Neural cell (in vitro differentiated cells): ENCODE results near the gene SERPINB8. TPM values are rescaled to one million over a fixed set of nuclear protein-coding genes. Genes with fewer than 3 reads are reported as not detected.

Source experiments
- H2AFZ ChIP-seq: fragments of 200-600, 300-800 bp; sonication (generic), shearing (Covaris generic); 2 replicates; pipeline ENCODE4 v1.6.0; 2014; ENCODE audit warnings: low read depth, mild to moderate bottlenecking, antibody characterized with exemption, low read length, moderate library complexity
- H3F3A ChIP-seq: fragments of 200-600 bp; shearing (Covaris generic); 2 replicates; pipeline ENCODE4 v1.6.1; 2016; ENCODE audit warnings: mild to moderate bottlenecking, moderate library complexity, mixed read lengths, antibody characterized with exemption, low read length; ENCODE audit not compliant: insufficient read depth, poor library complexity, severe bottlenecking
- H3K27ac ChIP-seq: fragments of 200-600, 300-800 bp; sonication (generic), shearing (Covaris generic); 2 replicates; pipeline ENCODE4 v1.5.1; 2014; ENCODE audit warnings: mild to moderate bottlenecking, low read length, moderate library complexity
- H3K27me3 ChIP-seq: fragments of 300-800, 200-600 bp; sonication (generic), shearing (Covaris generic); 2 replicates; pipeline ENCODE4 v1.6.0; 2014; ENCODE audit warnings: mild to moderate bottlenecking, low read depth, low read length, moderate library complexity; ENCODE audit not compliant: insufficient read depth
- H3K36me3 ChIP-seq: fragments of 300-800, 200-600 bp; sonication (generic), shearing (Covaris generic); 2 replicates; pipeline ENCODE4 v1.5.1; 2014; ENCODE audit warnings: mild to moderate bottlenecking, antibody characterized with exemption, low read length, moderate library complexity; ENCODE audit not compliant: insufficient read depth
- H3K4me2 ChIP-seq: fragments of 300-800, 200-600 bp; sonication (generic), shearing (Covaris generic); 2 replicates; pipeline ENCODE4 v1.6.0; 2014; ENCODE audit warnings: mild to moderate bottlenecking, low read length
- H3K4me3 ChIP-seq: fragments of 300-800, 200-600 bp; sonication (generic), shearing (Covaris generic); 2 replicates; pipeline ENCODE4 v1.5.1; 2014; ENCODE audit warnings: mild to moderate bottlenecking, low read length, moderate library complexity
- H3K79me2 ChIP-seq: fragments of 200-600 bp; shearing (Covaris generic); replicated peaks from 2 replicates; pipeline ENCODE4 v1.6.0; 2014; ENCODE audit warnings: mild to moderate bottlenecking, low read length, moderate library complexity; ENCODE audit not compliant: insufficient read depth
- H3K9ac ChIP-seq: fragments of 300-800, 200-600 bp; sonication (generic), shearing (Covaris generic); 2 replicates; pipeline ENCODE4 v1.6.1; 2016; ENCODE audit warnings: mild to moderate bottlenecking, low read length, mixed read lengths
- H3K9me2 ChIP-seq: fragments of 200-600 bp; shearing (Covaris generic); 2 replicates; pipeline ENCODE4 v1.6.1; 2016; ENCODE audit warnings: mild to moderate bottlenecking, low read length, mixed read lengths; ENCODE audit not compliant: insufficient read depth
- H3K9me3 ChIP-seq: fragments of 200-600, 300-800 bp; sonication (generic), shearing (Covaris generic); 2 replicates; pipeline ENCODE4 v1.6.1; 2016; ENCODE audit warnings: mild to moderate bottlenecking, mixed run types, low read length, moderate library complexity, mixed read lengths
- H4K20me1 ChIP-seq: fragments of 200-600 bp; shearing (Covaris generic); 2 replicates; pipeline ENCODE4 v1.6.1; 2016; ENCODE audit warnings: mild to moderate bottlenecking, mixed run types; ENCODE audit not compliant: insufficient read depth
- CTCF ChIP-seq: fragments of 450-650 bp; IDR thresholded peaks from 2 replicates; pipeline ENCODE4 v1.5.1; 2014; ENCODE audit warnings: antibody characterized with exemption, mild to moderate bottlenecking, moderate library complexity; ENCODE audit not compliant: poor library complexity, severe bottlenecking
- EP300 ChIP-seq: fragments of 450-650 bp; conservative IDR thresholded peaks from 2 replicates; pipeline ENCODE4 v1.6.1; 2014; ENCODE audit warnings: antibody characterized with exemption, mild to moderate bottlenecking, moderate library complexity; ENCODE audit not compliant: poor library complexity, severe bottlenecking
- EZH2 ChIP-seq: fragments of 200-600, 300-800 bp; shearing (Covaris generic), sonication (generic); IDR thresholded peaks from 2 replicates; pipeline ENCODE4 v1.6.1; 2014; ENCODE audit warnings: antibody characterized with exemption, low read length, borderline replicate concordance, mild to moderate bottlenecking; ENCODE audit not compliant: insufficient read depth, poor library complexity, severe bottlenecking
- MXI1 ChIP-seq: fragments of 450-650 bp; conservative IDR thresholded peaks from 2 replicates; pipeline ENCODE4 v1.6.1; 2014; ENCODE audit warnings: antibody characterized with exemption, mild to moderate bottlenecking; ENCODE audit not compliant: poor library complexity, severe bottlenecking
- POLR2AphosphoS5 ChIP-seq: IDR thresholded peaks from 2 replicates; pipeline ENCODE4 v1.6.1; 2012
- RAD21 ChIP-seq: fragments of 450-650 bp; conservative IDR thresholded peaks from 2 replicates; pipeline ENCODE4 v1.6.1; 2014; ENCODE audit warnings: antibody characterized with exemption, mild to moderate bottlenecking, moderate library complexity
- REST ChIP-seq: IDR thresholded peaks from 2 replicates; pipeline ENCODE4 v1.6.1; 2012; ENCODE audit warnings: borderline replicate concordance
- SMC3 ChIP-seq: fragments of 450-650 bp; conservative IDR thresholded peaks from 2 replicates; pipeline ENCODE4 v1.6.1; 2014; ENCODE audit warnings: antibody characterized with exemption, mild to moderate bottlenecking, moderate library complexity; ENCODE audit not compliant: poor library complexity
- TAF1 ChIP-seq: IDR thresholded peaks from 2 replicates; pipeline ENCODE4 v1.6.1; 2012; ENCODE audit warnings: low read depth
- polyA plus RNA-seq: library from polyadenylated mRNA; depleted of rRNA; stranded (reverse); fragments of >200 nt; gene quantifications from 2 replicates; pipeline ENCODE4 v1.2.3, GENCODE V29; 2014

Gene SERPINB8
- polyA plus RNA-seq, 1 donor from 2014 or later: 2.0 TPM

GRCh38 chr18:64027931-64028695 lies 58.2 kb downstream of the SERPINB8 start:
- Histone ChIP-seq H3K9me2 (no peaks in the 10 kb centered on the region), H3K9ac (no peak overlapping the region), H3F3A (no peaks in the 10 kb centered on the region), H3K9me3 (no peaks in the 10 kb centered on the region), H3K27ac (no peak overlapping the region), H4K20me1 (no peaks in the 10 kb centered on the region), H3K4me2 (no peak overlapping the region), H3K4me3 (no peak overlapping the region), H2AFZ (no peak overlapping the region), H3K27me3 (no peaks in the 10 kb centered on the region), H3K36me3 (no peaks in the 10 kb centered on the region), H3K79me2 (no peaks in the 10 kb centered on the region)
- TF ChIP-seq MXI1: no peak
- TF ChIP-seq EZH2: no peak
- TF ChIP-seq REST: no peak
- TF ChIP-seq RAD21: no peak
- no peak for TF ChIP-seq SMC3
- TF ChIP-seq TAF1: no peak
- no peak for TF ChIP-seq EP300
- no peak for TF ChIP-seq CTCF
- TF ChIP-seq POLR2AphosphoS5: no peak

DNA sequence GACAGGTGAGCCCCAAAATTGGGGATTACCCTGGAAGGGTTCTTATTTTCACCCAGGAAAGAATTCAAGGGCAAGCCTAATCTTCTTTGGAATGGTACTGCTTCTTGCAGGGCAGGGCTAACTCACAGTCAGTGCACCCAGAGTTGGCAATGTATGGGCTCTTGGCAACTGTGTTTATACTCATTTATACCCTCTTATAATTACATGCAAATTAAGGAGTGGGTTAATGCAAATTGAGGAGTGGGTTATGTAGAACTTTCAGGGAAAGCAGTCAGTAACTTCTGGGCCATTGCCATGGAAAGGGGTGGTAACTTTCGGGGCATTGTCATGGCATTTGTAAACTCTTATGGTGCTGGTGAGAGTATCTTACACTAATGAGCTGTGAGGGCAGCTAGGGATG lies 59.2 kb downstream of the SERPINB8 start:
- Histone ChIP-seq H3K9me3 (no peaks in the 10 kb centered on the region), H3K9ac (no peak overlapping the region), H3F3A (no peaks in the 10 kb centered on the region), H3K4me3 (no peak overlapping the region), H4K20me1 (no peaks in the 10 kb centered on the region), H3K79me2 (no peaks in the 10 kb centered on the region), H2AFZ (no peak overlapping the region), H3K4me2 (no peak overlapping the region), H3K36me3 (no peaks in the 10 kb centered on the region), H3K9me2 (no peaks in the 10 kb centered on the region), H3K27ac (no peak overlapping the region), H3K27me3 (no peaks in the 10 kb centered on the region)
- TF ChIP-seq EZH2 (no peak), RAD21 (no peak), REST (no peak), MXI1 (no peak), EP300 (no peak), POLR2AphosphoS5 (no peak), TAF1 (no peak), CTCF (no peak), SMC3 (no peak)
